H1 (cell line): ENCODE results near the gene TEAD1. TPM values are rescaled to one million over a fixed set of nuclear protein-coding genes. Genes with fewer than 3 reads are reported as not detected.

Experiments
- CTCF ChIA-PET: fragments of 300-600 bp; sonication (Branson Sonifier 250); formaldehyde crosslinking; loops from one replicate; lab custom pipeline; 2021; ENCODE audit not compliant: partially characterized antibody; lab: Charles Lee
- POLR2A ChIA-PET: fragments of 300-600 bp; sonication (Branson Sonifier 250); formaldehyde crosslinking; loops from one replicate; lab custom pipeline; 2021; ENCODE audit warnings: inconsistent platforms; ENCODE audit not compliant: partially characterized antibody; lab: Charles Lee
- DNase-seq, 2 experiments: peaks; one replicate each; pipeline versions ENCODE4 v3.0.0 to v3.0.0-alpha.2; 2010 to 2022; ENCODE audit warnings: low spot score in 2 of 2, low read depth in 1 of 2, mixed read lengths in 1 of 2
- FAIRE-seq: peaks from 2 replicates; lab custom pipeline; 2011; peaks lifted over from hg19 to GRCh38; lab: Jason Lieb, UNC
- H2AFZ ChIP-seq: 2 replicates; pipeline ENCODE4 v1.8.1; 2012; ENCODE audit warnings: low read length, inconsistent platforms
- H2AK5ac ChIP-seq: 2 replicates; pipeline ENCODE4 v1.6.1; 2013; ENCODE audit warnings: low read depth, low read length
- H2BK120ac ChIP-seq: replicated peaks from 2 replicates; pipeline ENCODE3; 2013; ENCODE audit warnings: low read depth, low read length, inconsistent platforms
- H2BK12ac ChIP-seq: 2 replicates; pipeline ENCODE4 v1.6.1; 2013; ENCODE audit warnings: low read depth, low read length
- H2BK15ac ChIP-seq: 2 replicates; pipeline ENCODE4 v1.6.1; 2013; ENCODE audit warnings: low read length
- H2BK20ac ChIP-seq: 2 replicates; pipeline ENCODE4 v1.6.1; 2013; ENCODE audit warnings: low read length
- H2BK5ac ChIP-seq: 2 replicates; pipeline ENCODE4 v1.6.1; 2013; ENCODE audit warnings: low read depth, low read length
- H3K14ac ChIP-seq: 2 replicates; pipeline ENCODE4 v1.6.1; 2013; ENCODE audit warnings: inconsistent platforms; ENCODE audit not compliant: insufficient read length
- H3K18ac ChIP-seq: 2 replicates; pipeline ENCODE4 v1.6.1; 2013; ENCODE audit warnings: low read length; ENCODE audit errors: extremely low read depth
- H3K23ac ChIP-seq: 2 replicates; pipeline ENCODE4 v1.6.1; 2013; ENCODE audit warnings: inconsistent platforms; ENCODE audit not compliant: insufficient read length
- H3K23me2 ChIP-seq: 2 replicates; pipeline ENCODE4 v1.6.1; 2013; ENCODE audit warnings: low read depth, low read length
- H3K27ac ChIP-seq: 2 replicates; pipeline ENCODE4 v1.6.1; 2011; ENCODE audit warnings: low read depth, low read length, inconsistent platforms
- H3K27me3 ChIP-seq, 4 experiments: replicated peaks in 1 of 4; 1 replicate in 1 of 4; 2 replicates in 3 of 4; pipeline versions ENCODE4 v1.6.1 to v1.8.1; 2011 to 2013; ENCODE audit warnings: low read length in 3 of 4, mild to moderate bottlenecking in 3 of 4, inconsistent platforms in 2 of 4, mixed read lengths in 2 of 4, moderate library complexity in 1 of 4; ENCODE audit not compliant: control insufficient read depth in 3 of 4, insufficient read depth in 3 of 4; ENCODE audit errors: extremely low read depth in 1 of 4
- H3K36me3 ChIP-seq, 4 experiments: 2 replicates each; pipeline versions ENCODE4 v1.6.1 to v1.8.1; 2011 to 2013; ENCODE audit warnings: mild to moderate bottlenecking in 4 of 4, low read length in 3 of 4, moderate library complexity in 2 of 4, control low read depth in 1 of 4, inconsistent platforms in 1 of 4; ENCODE audit not compliant: insufficient read depth in 4 of 4, control insufficient read depth in 2 of 4
- H3K4ac ChIP-seq: replicated peaks from 2 replicates; pipeline ENCODE3; 2013; ENCODE audit warnings: low read length, low read depth, mixed read lengths, inconsistent platforms; ENCODE audit not compliant: insufficient read length
- H3K4me1 ChIP-seq, 4 experiments: replicated peaks in 1 of 4; 1 replicate in 1 of 4; 2 replicates in 3 of 4; pipeline versions ENCODE4 v1.6.1 to v1.8.1; 2011 to 2013; ENCODE audit warnings: low read length in 3 of 4, inconsistent platforms in 2 of 4, mixed read lengths in 1 of 4; ENCODE audit not compliant: insufficient read depth in 4 of 4, control insufficient read depth in 3 of 4
- H3K4me2 ChIP-seq, 2 experiments: 2 replicates each; pipeline versions ENCODE4 v1.6.1 to v1.8.1; 2011 to 2013; ENCODE audit warnings: low read depth in 2 of 2, low read length in 2 of 2, control low read depth in 1 of 2, inconsistent platforms in 1 of 2, mild to moderate bottlenecking in 1 of 2; ENCODE audit not compliant: insufficient read depth in 1 of 2
- H3K4me3 ChIP-seq, 4 experiments: fragments of 200-600, 300-600 bp in 1 of 4; sonication (generic), shearing (Covaris generic), sonication (Bioruptor Twin) in 1 of 4; 2 replicates each; pipeline versions ENCODE4 v1.5.1 to v1.8.1; 2011 to 2016; ENCODE audit warnings: low read length in 4 of 4, low read depth in 3 of 4, control low read depth in 2 of 4, inconsistent platforms in 2 of 4, mild to moderate bottlenecking in 2 of 4, mixed read lengths in 1 of 4, moderate library complexity in 1 of 4; ENCODE audit not compliant: insufficient read depth in 2 of 4; ENCODE audit errors: extremely low read depth in 1 of 4
- H3K56ac ChIP-seq: replicated peaks from 2 replicates; pipeline ENCODE3; 2013; ENCODE audit warnings: low read depth, mild to moderate bottlenecking, mixed read lengths, low read length, inconsistent platforms; ENCODE audit not compliant: insufficient read length
- H3K79me1 ChIP-seq: 2 replicates; pipeline ENCODE4 v1.6.1; 2013; ENCODE audit warnings: low read depth, low read length, control low read depth
- H3K79me2 ChIP-seq, 2 experiments: 2 replicates each; pipeline versions ENCODE4 v1.6.1 to v1.8.1; 2012 to 2013; ENCODE audit warnings: low read length in 2 of 2, mild to moderate bottlenecking in 2 of 2, inconsistent platforms in 1 of 2; ENCODE audit not compliant: insufficient read depth in 2 of 2, control insufficient read depth in 1 of 2
- H3K9ac ChIP-seq, 4 experiments: replicated peaks in 1 of 4; 1 replicate in 1 of 4; 2 replicates in 3 of 4; pipeline versions ENCODE4 v1.6.1 to v1.8.1; 2011 to 2013; ENCODE audit warnings: low read depth in 3 of 4, low read length in 3 of 4, control low read depth in 2 of 4, mild to moderate bottlenecking in 2 of 4, moderate library complexity in 2 of 4, inconsistent platforms in 1 of 4; ENCODE audit errors: extremely low read depth in 1 of 4
- H3K9me3 ChIP-seq, 2 experiments: 2 replicates each; pipeline versions ENCODE4 v1.6.1 to v1.8.1; 2012 to 2013; ENCODE audit warnings: mild to moderate bottlenecking in 2 of 2, moderate library complexity in 2 of 2, control low read depth in 1 of 2, inconsistent platforms in 1 of 2, low read depth in 1 of 2, low read length in 1 of 2, mixed read lengths in 1 of 2; ENCODE audit not compliant: insufficient read depth in 2 of 2
- H4K20me1 ChIP-seq, 2 experiments: replicated peaks in 1 of 2; 2 replicates each; pipeline versions ENCODE3 to v1.8.1; 2011 to 2013; ENCODE audit warnings: inconsistent platforms in 2 of 2, low read length in 2 of 2, mild to moderate bottlenecking in 1 of 2; ENCODE audit not compliant: insufficient read depth in 2 of 2, control insufficient read depth in 1 of 2
- H4K5ac ChIP-seq: 2 replicates; pipeline ENCODE4 v1.6.1; 2013; ENCODE audit warnings: low read length, low read depth, mixed read lengths, inconsistent platforms; ENCODE audit not compliant: insufficient read length
- H4K8ac ChIP-seq: 2 replicates; pipeline ENCODE4 v1.8.0; 2013; ENCODE audit warnings: mild to moderate bottlenecking, moderate library complexity, low read length, inconsistent platforms; ENCODE audit not compliant: insufficient read depth; ENCODE audit errors: extremely low read depth
- H4K91ac ChIP-seq: replicated peaks from 2 replicates; pipeline ENCODE3; 2013; ENCODE audit warnings: low read length, mixed read lengths, inconsistent platforms; ENCODE audit not compliant: insufficient read length
- ASH2L ChIP-seq: fragments of 200-600, 300-600 bp; sonication (generic); IDR thresholded peaks from one replicate; pipeline ENCODE4 v1.7.1; 2017; ENCODE audit warnings: low read length
- BACH1 ChIP-seq: IDR thresholded peaks from 2 replicates; pipeline ENCODE4 v1.6.1; 2012; ENCODE audit warnings: low read length, improper control_type of control experiment
- BCL11A ChIP-seq, 2 experiments: IDR thresholded peaks; one replicate each; pipeline ENCODE4 v1.6.1; 2011; ENCODE audit warnings: low read depth in 2 of 2, low read length in 2 of 2, mild to moderate bottlenecking in 2 of 2
- CREB1 ChIP-seq: IDR thresholded peaks from 2 replicates; pipeline ENCODE4 v1.6.1; 2012; ENCODE audit warnings: inconsistent platforms
- JUN ChIP-seq: IDR thresholded peaks from 2 replicates; pipeline ENCODE4 v1.6.1; 2011; ENCODE audit warnings: low read depth, mild to moderate bottlenecking, improper control_type of control experiment, low read length
- RFX5 ChIP-seq: IDR thresholded peaks from 2 replicates; pipeline ENCODE4 v1.6.1; 2011; ENCODE audit warnings: low read depth, low read length, improper control_type of control experiment, borderline replicate concordance
- SIRT6 ChIP-seq: IDR thresholded peaks from one replicate; pipeline ENCODE4 v1.7.1; 2012; ENCODE audit warnings: low read length, inconsistent platforms
- WGBS, 2 experiments: shearing (Covaris generic) in 1 of 2; methylation state at CpG; one replicate each; pipeline versions ENCODE4 v1.1.6 to v1.1.7; 2013 to 2015; ENCODE audit warnings: low lambda C conversion rate in 2 of 2, mixed read lengths in 2 of 2, inconsistent platforms in 1 of 2, low coverage in 1 of 2, missing lambda C conversion rate in 1 of 2; ENCODE audit not compliant: insufficient replicate concordance in 2 of 2, insufficient coverage in 1 of 2, insufficient read length in 1 of 2; ENCODE audit errors: extremely low coverage in 1 of 2, missing lambda C conversion rate in 1 of 2; 5-methylcytosine and 5-hydroxymethylcytosine counted together
- polyA plus RNA-seq, 7 experiments: library from polyadenylated mRNA; depleted of rRNA in 3 of 7; stranded (reverse) in 5 of 7; unstranded in 2 of 7; fragments of >200 nt in 5 of 7; fragments of 200-250 nt in 2 of 7; gene quantifications; 1 replicate in 5 of 7; 2 replicates in 1 of 7; 4 replicates in 1 of 7; pipeline versions ENCODE4 v1.2.1 to v1.2.3, GENCODE V29; 2011 to 2013; ENCODE audit warnings: missing spikeins in 2 of 7, mixed read lengths in 2 of 7
- total RNA-seq: library from RNA; stranded (reverse); fragmentation: NEBNext Ultra II Directional; extraction: Animal tissue kit (Norgen Biotek cat#: 25700); gene quantifications from 2 replicates; pipeline ENCODE4 v1.2.1, GENCODE V29; 2021

Gene TEAD1
- total and polyA plus RNA-seq, 2 of the 8 experiments (the other 6 are each of a cell fraction or from before 2014, with no cell fraction given) = 15.6 to 67.4 TPM

DNA sequence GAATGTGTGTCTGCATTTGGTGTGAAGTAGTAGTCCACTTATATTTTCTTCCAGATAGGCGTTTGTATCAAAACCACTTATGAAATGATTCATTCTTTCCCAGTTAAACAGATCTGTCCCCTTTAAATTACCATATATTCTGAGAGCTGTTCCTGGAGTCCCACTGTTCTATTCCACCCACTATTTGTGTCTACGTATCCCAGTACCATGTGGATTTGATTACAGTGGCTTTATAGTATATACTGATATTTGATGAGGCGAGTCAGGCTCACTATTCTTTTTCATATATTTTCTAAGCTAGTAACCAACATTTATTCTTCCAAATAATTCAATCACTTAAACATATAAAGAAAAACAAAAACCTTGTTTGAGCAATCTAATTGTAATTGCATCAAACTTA, 253.0 kb downstream of the TEAD1 start:
- Histone ChIP-seq H3K27ac (no peak overlapping the region), H2BK5ac (no peak overlapping the region), H3K79me1 (no peaks in the 10 kb centered on the region), H3K23ac (no peak overlapping the region), H3K4me2 (no peak overlapping the region), H2BK12ac (no peak overlapping the region), H3K18ac (no peak overlapping the region), H4K5ac (no peak overlapping the region), H2AFZ (no peak overlapping the region), H3K36me3 (peaks cover 0 to 6% (median 2%) of the 10 kb centered on the region in 4 experiments; a peak in 4 of 8 replicates), H3K79me2 (no peaks in the 10 kb centered on the region), H2AK5ac (no peak overlapping the region), H3K4ac (no peak overlapping the region), H3K23me2 (no peaks in the 10 kb centered on the region; the same call in 1 of the 2 replicates), H3K4me1 (no peaks in the 10 kb centered on the region), H4K8ac (no peak overlapping the region), H3K56ac (no peak overlapping the region), H3K9me3 (no peaks in the 10 kb centered on the region), H3K9ac (no peak overlapping the region), H2BK15ac (no peak overlapping the region), H3K14ac (no peak overlapping the region), H3K4me3 (no peak overlapping the region), H4K91ac (no peak overlapping the region), H2BK120ac (no peak overlapping the region), H2BK20ac (no peak overlapping the region), H3K27me3 (no peaks in the 10 kb centered on the region), H4K20me1 (peaks cover 0 to 2% of the 10 kb centered on the region in 2 experiments)
- DNase-seq (no peak), FAIRE-seq (no peak)
- WGBS, 2 experiments = 86% methylated on average over 3 of the region's 3 CpGs; no CpG with 5 or more reads in 1 of the 2 experiments
- CTCF ChIA-PET = interaction anchor here (2.0 kb wide), 1 partner anchor 13 kb away, joined by 13 read pairs; no protein-coding TSS in a partner anchor
- POLR2A ChIA-PET = no interaction called here
- TF ChIP-seq ASH2L (no peak), SIRT6 (no peak), JUN (no peak), BCL11A (IDR thresholded peaks at IDR 0.05; ENCODE audit: low read depth in 2 of 2, low read length in 2 of 2) (no peak), CREB1 (no peak), BACH1 (no peak), RFX5 (no peak)
